Smooth muscle cell (in vitro differentiated cells): ENCODE data around the gene SARS1. TPM values are rescaled to one million over a fixed set of nuclear protein-coding genes. Genes with fewer than 3 reads are reported as not detected.

ENCODE experiments used
- DNase-seq: peaks from one replicate; lab custom pipeline; 2025; ENCODE audit not compliant: unreplicated experiment; lab: John Stamatoyannopoulos, UW
- H2AFZ ChIP-seq: fragments of 200-600 bp; sonication (generic); 2 replicates; pipeline ENCODE4 v1.6.0; 2016; ENCODE audit warnings: antibody characterized with exemption, low read depth, mild to moderate bottlenecking
- H3F3A ChIP-seq: fragments of 200-600 bp; sonication (generic); 2 replicates; pipeline ENCODE4 v1.6.0; 2017; ENCODE audit warnings: antibody characterized with exemption, low read depth
- H3K27ac ChIP-seq: fragments of 200-600 bp; sonication (generic); 2 replicates; pipeline ENCODE4 v1.5.1; 2016; ENCODE audit warnings: low read depth, mild to moderate bottlenecking
- H3K27me3 ChIP-seq: fragments of 200-600 bp; sonication (generic); 2 replicates; pipeline ENCODE4 v1.6.1; 2016; ENCODE audit warnings: low read depth, mild to moderate bottlenecking
- H3K36me3 ChIP-seq: fragments of 200-600 bp; sonication (generic); 2 replicates; pipeline ENCODE4 v1.5.1; 2016; ENCODE audit warnings: low read depth
- H3K4me1 ChIP-seq: fragments of 200-600 bp; sonication (generic); 2 replicates; pipeline ENCODE4 v1.5.1; 2016; ENCODE audit warnings: low read depth
- H3K4me2 ChIP-seq: fragments of 200-600 bp; sonication (generic); 2 replicates; pipeline ENCODE4 v1.6.0; 2016; ENCODE audit warnings: mild to moderate bottlenecking
- H3K4me3 ChIP-seq: fragments of 200-600 bp; sonication (generic); 2 replicates; pipeline ENCODE4 v1.5.1; 2016; ENCODE audit warnings: mild to moderate bottlenecking
- H3K79me2 ChIP-seq: fragments of 200-600 bp; sonication (generic); 2 replicates; pipeline ENCODE4 v1.6.0; 2016; ENCODE audit warnings: low read depth, mild to moderate bottlenecking
- H3K9ac ChIP-seq: fragments of 200-600 bp; sonication (generic); 2 replicates; pipeline ENCODE4 v1.6.0; 2016; ENCODE audit warnings: low read depth
- H3K9me3 ChIP-seq: fragments of 200-600 bp; sonication (generic); replicated peaks from 2 replicates; pipeline ENCODE4 v1.5.1; 2016; ENCODE audit warnings: low read depth
- H4K20me1 ChIP-seq: fragments of 200-600 bp; sonication (generic); 2 replicates; pipeline ENCODE4 v1.6.0; 2016; ENCODE audit warnings: low read depth
- WGBS: methylation state at CpG from one replicate; pipeline ENCODE4 v1.1.7; 2016; ENCODE audit warnings: low lambda C conversion rate; 5-methylcytosine and 5-hydroxymethylcytosine counted together
- polyA plus RNA-seq: library from polyadenylated mRNA; unstranded; fragments of >200 nt; fragmentation: Nextera tagmentation; extraction: Ambion mirVana; gene quantifications from 2 replicates; pipeline ENCODE4 v1.2.1, GENCODE V29; 2016
- total RNA-seq: library from RNA; depleted of rRNA; stranded (reverse); fragments of >200 nt; gene quantifications from 2 replicates; pipeline ENCODE4 v1.2.3, GENCODE V29; 2014
- TF ChIP-seq, protein P1 (sequence below): fragments of 200-600 bp; sonication (generic); IDR thresholded peaks from 2 replicates; pipeline ENCODE4 v1.5.1; 2017; ENCODE audit warnings: borderline replicate concordance, mild to moderate bottlenecking, antibody characterized with exemption; ENCODE audit not compliant: insufficient read depth, poor library complexity, severe bottlenecking

Gene SARS1
- total and polyA plus RNA-seq, 2 experiments from 2014 or later = 157 to 176 TPM

DNA sequence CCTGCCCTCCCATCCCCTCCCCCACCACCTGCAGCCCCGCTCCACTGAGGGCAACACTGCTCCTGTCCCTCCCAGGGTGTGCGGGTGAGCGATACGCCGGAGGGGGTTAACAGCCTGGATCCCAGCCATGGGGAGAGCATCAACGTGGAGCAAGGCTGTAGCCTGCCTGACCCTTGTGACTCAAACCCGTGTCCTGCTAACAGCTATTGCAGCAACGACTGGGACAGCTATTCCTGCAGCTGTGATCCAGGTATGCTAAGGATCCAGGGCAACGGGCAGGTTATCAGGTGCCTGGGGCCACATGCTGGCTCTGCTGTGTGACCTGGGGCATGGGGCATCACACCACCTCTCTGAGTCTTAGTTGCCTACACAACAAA, 50.6 kb downstream of the SARS1 start:
- peaks cover 3% of the 10 kb centered on the region for H3K4me1 ChIP-seq
- TF ChIP-seq, protein P1, sequence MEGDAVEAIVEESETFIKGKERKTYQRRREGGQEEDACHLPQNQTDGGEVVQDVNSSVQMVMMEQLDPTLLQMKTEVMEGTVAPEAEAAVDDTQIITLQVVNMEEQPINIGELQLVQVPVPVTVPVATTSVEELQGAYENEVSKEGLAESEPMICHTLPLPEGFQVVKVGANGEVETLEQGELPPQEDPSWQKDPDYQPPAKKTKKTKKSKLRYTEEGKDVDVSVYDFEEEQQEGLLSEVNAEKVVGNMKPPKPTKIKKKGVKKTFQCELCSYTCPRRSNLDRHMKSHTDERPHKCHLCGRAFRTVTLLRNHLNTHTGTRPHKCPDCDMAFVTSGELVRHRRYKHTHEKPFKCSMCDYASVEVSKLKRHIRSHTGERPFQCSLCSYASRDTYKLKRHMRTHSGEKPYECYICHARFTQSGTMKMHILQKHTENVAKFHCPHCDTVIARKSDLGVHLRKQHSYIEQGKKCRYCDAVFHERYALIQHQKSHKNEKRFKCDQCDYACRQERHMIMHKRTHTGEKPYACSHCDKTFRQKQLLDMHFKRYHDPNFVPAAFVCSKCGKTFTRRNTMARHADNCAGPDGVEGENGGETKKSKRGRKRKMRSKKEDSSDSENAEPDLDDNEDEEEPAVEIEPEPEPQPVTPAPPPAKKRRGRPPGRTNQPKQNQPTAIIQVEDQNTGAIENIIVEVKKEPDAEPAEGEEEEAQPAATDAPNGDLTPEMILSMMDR = no peak
- DNase-seq = no peak
- H3K4me3 ChIP-seq = no peak overlapping the region
- H3K9ac ChIP-seq = no peak overlapping the region
- 80% methylated on average over 9 of the region's 9 CpGs for WGBS
- H3K27me3 ChIP-seq = no peaks in the 10 kb centered on the region
- no peak overlapping the region for H3K4me2 ChIP-seq
- H3K36me3 ChIP-seq = no peaks in the 10 kb centered on the region
- H2AFZ ChIP-seq = no peak overlapping the region
- H3K9me3 ChIP-seq = no peaks in the 10 kb centered on the region
- no peaks in the 10 kb centered on the region for H3F3A ChIP-seq
- H4K20me1 ChIP-seq = no peaks in the 10 kb centered on the region
- H3K79me2 ChIP-seq = no peaks in the 10 kb centered on the region
- no peak overlapping the region for H3K27ac ChIP-seq

DNA sequence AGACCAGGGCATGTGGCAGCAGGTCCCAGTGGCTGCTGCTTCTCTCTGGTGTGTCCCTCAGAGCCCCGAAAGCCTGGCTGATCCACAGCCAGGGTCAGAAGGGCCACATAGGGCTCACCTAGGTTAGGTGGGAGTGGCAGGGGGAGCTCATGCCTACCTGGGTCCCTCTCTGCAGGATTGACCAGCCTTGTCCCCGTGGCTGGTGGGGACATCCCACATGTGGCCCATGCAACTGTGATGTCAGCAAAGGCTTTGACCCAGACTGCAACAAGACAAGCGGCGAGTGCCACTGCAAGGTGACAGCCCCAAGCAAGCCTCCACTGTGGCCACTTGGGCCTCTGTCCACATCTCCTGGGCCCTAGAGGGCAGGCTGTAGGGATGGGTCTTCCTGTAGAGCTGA, 51.3 kb downstream of the SARS1 start:
- no peaks in the 10 kb centered on the region for H3K36me3 ChIP-seq
- H3K9me3 ChIP-seq = no peaks in the 10 kb centered on the region
- H3K4me2 ChIP-seq = no peak overlapping the region
- no peak overlapping the region for H2AFZ ChIP-seq
- no peak for DNase-seq
- H3K4me1 ChIP-seq = peaks cover 3% of the 10 kb centered on the region
- TF ChIP-seq, protein P1 = no peak
- 91% methylated on average over 4 of the region's 4 CpGs for WGBS
- H3K27me3 ChIP-seq = no peaks in the 10 kb centered on the region
- H4K20me1 ChIP-seq = no peaks in the 10 kb centered on the region
- H3F3A ChIP-seq = no peaks in the 10 kb centered on the region
- H3K4me3 ChIP-seq = no peak overlapping the region
- no peaks in the 10 kb centered on the region for H3K79me2 ChIP-seq
- no peak overlapping the region for H3K9ac ChIP-seq
- no peak overlapping the region for H3K27ac ChIP-seq

DNA sequence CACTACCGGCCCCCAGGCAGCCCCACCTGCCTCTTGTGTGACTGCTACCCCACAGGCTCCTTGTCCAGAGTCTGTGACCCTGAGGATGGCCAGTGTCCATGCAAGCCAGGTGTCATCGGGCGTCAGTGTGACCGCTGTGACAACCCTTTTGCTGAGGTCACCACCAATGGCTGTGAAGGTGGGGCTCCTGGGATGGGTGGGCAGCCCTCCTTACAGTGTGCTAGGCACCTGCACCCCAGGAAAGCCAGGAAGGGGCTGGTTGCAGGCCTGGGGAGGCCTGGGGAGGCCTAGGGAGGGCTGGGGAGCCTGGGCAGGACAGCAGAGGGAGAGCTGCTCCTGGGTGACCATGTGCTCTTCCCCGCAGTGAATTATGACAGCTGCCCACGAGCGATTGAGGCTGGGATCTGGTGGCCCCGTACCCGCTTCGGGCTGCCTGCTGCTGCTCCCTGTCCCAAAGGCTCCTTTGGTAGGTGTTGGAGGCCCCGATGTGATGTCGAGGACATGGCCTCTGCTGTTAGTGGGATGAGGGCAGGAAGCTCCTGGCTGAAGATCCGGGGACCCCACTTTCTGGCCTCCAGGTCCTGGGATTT, 52.1 kb downstream of the SARS1 start:
- no peak overlapping the region for H2AFZ ChIP-seq
- H3F3A ChIP-seq = no peaks in the 10 kb centered on the region
- DNase-seq = no peak
- no peaks in the 10 kb centered on the region for H3K4me1 ChIP-seq
- H3K4me2 ChIP-seq = no peak overlapping the region
- TF ChIP-seq, protein P1 = no peak
- 95% methylated on average over 13 of the region's 13 CpGs for WGBS
- H3K27ac ChIP-seq = no peak overlapping the region
- no peaks in the 10 kb centered on the region for H3K27me3 ChIP-seq
- no peaks in the 10 kb centered on the region for H3K36me3 ChIP-seq
- H3K9ac ChIP-seq = no peak overlapping the region
- H3K4me3 ChIP-seq = no peak overlapping the region
- no peaks in the 10 kb centered on the region for H3K9me3 ChIP-seq
- H4K20me1 ChIP-seq = no peaks in the 10 kb centered on the region
- H3K79me2 ChIP-seq = no peaks in the 10 kb centered on the region

DNA sequence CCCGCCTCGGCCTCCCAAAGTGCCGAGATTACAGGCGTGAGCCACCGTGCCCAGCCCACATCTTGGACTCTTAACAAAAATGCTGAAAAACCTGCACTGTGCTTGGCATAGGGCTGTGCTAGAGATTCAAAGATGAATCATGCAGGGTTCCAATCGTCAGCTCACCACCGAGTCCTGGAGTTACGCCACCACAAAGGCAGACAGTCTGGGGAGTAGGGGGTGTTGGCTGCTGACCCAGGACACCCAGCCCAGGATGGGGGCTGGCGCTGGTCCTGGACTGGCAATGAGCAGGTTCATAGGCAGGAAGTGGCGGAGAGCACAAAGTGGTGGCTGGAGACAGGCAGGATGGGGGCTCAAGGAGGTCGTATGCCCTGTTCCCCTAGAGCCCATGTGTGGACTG, 53.2 kb downstream of the SARS1 start:
- no peaks in the 10 kb centered on the region for H3K36me3 ChIP-seq
- H3K79me2 ChIP-seq = no peaks in the 10 kb centered on the region
- no peaks in the 10 kb centered on the region for H3K27me3 ChIP-seq
- H3K4me2 ChIP-seq = no peak overlapping the region
- DNase-seq = no peak
- no peak overlapping the region for H2AFZ ChIP-seq
- H3K4me1 ChIP-seq = no peaks in the 10 kb centered on the region
- H4K20me1 ChIP-seq = no peaks in the 10 kb centered on the region
- no peaks in the 10 kb centered on the region for H3F3A ChIP-seq
- WGBS = 76% methylated on average over 11 of the region's 11 CpGs
- no peak overlapping the region for H3K9ac ChIP-seq
- no peak overlapping the region for H3K27ac ChIP-seq
- H3K9me3 ChIP-seq = no peaks in the 10 kb centered on the region
- H3K4me3 ChIP-seq = no peak overlapping the region
- TF ChIP-seq, protein P1 = no peak
